ENCODE data around the gene KDF1. TPM values are rescaled to one million over a fixed set of nuclear protein-coding genes. Genes with fewer than 3 reads are reported as not detected.
"Not testable (repeated sequence)": the region's sequence is repeated elsewhere in the genome, so short reads cannot be mapped to it uniquely, and the experiment has no call there.

Gene KDF1
- total RNA-seq, 1 donor from 2014 or later, result 2.9 TPM

DNA sequence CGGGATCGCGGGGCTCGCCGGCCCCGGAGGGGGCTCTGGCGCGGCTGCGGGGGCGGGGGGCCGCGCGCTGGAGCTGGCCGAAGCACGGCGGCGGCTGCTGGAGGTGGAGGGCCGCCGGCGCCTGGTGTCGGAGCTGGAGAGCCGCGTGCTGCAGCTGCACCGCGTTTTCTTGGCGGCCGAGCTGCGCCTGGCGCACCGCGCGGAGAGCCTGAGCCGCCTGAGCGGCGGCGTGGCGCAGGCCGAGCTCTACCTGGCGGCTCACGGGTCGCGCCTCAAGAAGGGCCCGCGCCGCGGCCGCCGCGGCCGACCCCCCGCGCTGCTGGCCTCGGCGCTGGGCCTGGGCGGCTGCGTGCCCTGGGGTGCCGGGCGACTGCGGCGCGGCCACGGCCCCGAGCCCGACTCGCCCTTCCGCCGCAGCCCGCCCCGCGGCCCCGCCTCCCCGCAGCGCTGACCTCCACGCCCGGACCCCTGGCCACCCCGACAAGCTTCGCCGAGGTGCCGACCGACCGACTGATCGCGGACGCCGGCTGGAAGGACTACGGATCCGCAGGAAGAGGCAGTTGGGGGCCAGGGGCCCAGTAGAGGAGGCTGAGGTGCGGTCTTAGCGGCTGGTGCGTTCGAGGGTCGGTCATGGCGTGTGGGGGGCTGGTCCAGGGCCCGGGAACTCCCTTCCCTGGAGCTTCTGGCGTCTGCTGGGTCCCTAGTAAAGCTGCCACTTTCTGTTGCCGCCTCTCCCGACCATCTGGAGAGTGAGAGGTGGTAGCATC lies 33.9 kb upstream of the KDF1 start:
- ATAC-seq (peak; percentile 55), DNase-seq (ENCODE audit: low spot score) (no peak)

DNA sequence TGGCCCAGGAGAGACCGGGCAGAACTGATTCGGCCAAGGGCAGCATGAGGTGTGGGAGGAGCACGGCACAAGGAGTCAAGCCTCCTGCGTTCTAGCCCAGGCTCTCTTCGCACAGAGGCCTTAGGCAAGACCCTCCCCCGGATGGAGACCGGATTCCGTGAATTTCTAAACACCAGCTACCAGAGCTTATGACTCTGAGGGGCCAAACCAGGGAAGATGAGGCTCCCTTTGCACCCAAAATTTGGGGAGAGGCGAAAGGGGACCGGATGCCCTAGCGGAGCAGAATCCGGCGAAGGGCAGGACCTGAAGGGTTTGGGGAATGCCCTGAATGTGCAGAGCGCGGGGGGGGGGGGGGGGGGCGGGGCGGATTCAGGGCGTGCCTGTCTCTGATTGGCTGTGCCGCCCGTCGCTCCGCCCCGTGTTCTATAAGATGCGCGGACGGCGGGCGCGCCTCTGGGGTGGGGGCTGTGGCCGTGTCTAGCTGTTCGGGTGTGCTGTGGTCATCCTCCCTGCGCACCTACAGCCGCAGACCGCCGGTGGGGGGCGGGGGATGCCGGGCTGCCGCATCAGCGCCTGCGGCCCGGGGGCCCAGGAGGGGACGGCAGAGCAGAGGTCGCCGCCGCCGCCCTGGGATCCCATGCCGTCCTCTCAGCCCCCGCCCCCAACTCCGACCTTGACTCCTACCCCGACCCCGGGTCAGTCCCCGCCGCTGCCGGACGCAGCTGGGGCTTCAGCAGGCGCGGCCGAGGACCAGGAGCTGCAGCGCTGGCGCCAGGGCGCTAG lies 33.2 kb upstream of the KDF1 start, which contains the start of gene TRNP1:
TRNP1 (plus strand) TSS at position 456 of the 783 bp plus-strand sequence; CDS start at position 551, 95 bp downstream.
- peak; percentile 63 for ATAC-seq
- peak; percentile 67 for DNase-seq (ENCODE audit: low spot score)

DNA sequence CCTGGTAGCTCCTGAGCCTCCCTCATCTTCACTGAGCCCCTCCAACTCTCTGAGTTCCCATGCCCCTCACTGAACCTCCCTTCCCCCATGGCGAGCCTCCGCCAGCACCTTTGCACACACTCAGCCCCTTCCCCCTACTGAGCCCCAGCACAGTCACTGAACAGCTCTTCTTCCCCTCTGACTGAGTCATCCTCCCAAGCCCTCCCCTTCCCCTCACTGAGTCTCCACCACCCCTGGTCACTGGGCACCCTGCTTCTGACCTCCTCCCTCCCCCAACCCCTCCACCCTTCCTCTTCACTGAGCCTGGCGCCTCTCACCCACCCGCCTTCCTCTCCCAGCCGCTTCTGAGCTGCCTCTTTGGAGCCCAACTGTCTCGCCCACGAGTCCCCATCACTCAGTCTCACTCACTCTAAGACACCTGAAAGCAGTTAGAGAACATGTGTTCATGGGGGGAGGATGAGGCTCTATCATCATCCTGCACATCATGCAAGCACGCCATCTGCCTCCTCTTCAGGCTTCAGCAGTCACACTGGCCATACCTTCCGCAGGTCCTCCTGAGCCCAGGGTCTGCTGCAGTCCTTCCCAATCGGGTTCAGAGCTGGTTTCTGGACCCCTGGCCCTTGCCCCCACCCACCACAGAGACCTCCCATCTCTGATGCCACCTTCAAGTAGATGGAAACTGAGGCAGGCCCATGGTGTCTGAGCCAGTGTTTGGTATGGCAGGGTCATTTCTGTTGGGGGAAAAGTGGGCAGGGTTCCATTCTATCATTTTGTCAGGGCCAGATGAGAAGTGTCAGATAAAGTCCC lies 31.2 kb upstream of the KDF1 start:
- no peak for DNase-seq (ENCODE audit: low spot score)
- ATAC-seq, result peak; percentile 22

DNA sequence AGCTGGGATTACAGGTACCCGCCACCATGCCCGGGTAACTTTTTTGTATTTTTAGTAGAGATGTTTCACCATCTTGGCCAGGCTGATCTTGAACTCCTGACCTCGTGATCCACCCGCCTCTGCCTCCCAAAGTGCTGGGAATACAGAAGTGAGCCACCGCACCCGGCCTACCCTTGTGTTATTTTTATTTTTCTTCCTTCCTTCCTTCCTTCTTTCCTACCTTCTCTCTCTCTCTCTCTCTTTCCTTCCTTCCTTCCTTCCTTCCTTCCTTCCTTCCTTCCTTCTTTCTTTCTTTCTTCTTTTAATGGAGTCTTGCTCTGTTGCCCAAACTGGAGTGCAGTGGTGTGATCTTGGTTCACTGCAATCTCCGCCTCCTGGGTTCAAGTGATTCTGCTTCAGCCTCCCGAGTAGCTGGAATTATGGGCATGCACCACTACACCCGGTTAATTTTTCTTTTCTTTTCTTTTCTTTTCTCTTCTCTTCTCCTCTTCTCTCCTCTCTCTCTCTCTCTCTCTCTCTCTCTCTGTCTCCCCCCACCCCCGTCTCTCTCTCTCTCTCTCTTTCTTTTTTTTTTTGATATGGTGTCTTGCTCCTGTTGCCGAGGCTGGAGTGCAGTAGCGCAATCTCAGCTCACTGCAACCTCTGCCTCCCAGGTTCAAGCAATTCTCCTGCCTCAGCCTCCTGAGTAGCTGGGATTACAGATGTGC lies 29.3 kb upstream of the KDF1 start:
- not testable (repeated sequence) for DNase-seq (ENCODE audit: low spot score)

DNA sequence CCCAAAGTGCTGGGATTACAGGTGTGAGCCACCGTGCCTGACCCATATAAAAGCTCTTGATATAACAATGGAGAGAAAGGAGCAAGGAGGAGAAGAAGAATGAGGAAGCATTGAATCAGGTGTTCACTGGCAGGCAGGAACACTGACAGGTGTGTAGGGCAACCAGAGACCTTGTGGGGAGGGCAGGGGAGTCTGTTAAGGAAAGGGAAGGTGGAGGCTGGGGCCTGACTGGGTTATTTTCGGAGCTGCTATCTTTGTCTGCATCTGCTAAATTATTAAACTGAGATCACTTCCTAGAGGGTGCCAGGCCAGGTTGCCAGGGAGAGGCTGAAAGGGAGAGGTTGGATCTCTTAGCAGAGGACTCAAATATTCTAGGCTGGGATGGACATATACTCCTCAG lies 26.4 kb upstream of the KDF1 start:
- no peak for DNase-seq (ENCODE audit: low spot score)

More for the DNA sequence above, 29.3 kb upstream of the KDF1 start:
- ATAC-seq, result not testable (repeated sequence)

DNA sequence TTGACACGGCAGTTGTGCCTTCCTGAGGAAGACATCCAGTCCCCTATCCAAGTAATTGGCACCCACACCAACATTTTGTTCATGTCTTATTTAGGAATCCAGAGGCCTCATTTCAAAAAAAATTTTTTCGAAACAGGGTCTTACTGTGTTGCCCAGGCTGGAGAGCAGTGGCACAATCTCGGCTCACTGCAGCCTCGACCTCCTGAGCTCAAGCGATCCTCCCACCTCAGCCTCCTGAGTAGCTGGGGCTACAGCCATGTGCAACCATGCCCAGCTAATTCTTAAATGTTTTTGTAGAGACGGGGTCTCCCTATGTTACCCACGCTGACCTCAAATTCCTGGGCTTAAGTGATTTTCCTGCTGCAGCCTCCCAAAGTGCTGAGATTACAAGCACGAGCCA lies 24.0 kb upstream of the KDF1 start:
- ATAC-seq (no peak), DNase-seq (ENCODE audit: low spot score) (no peak)

More for the DNA sequence above, 26.4 kb upstream of the KDF1 start:
- no peak for ATAC-seq

DNA sequence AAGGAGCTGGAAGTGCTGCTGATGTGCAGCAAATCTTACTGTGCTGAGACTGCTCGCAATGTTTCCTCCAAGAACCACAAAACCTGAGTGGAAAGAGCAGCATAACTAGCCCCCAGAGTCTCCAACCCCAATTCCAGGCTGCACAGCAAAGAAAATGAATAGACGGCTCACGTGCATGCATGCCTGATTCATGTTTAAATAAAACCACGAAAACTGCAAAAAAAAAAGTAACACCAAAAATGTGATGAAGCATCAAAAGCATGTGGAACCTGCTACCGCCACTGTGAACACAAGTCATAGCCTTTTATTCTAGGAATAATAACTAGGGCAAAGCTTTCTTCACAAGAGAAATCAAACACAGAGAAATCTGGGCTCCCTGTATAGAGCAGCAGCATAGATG lies 23.6 kb upstream of the KDF1 start:
- no peak for DNase-seq (ENCODE audit: low spot score)
- no peak for ATAC-seq

DNA sequence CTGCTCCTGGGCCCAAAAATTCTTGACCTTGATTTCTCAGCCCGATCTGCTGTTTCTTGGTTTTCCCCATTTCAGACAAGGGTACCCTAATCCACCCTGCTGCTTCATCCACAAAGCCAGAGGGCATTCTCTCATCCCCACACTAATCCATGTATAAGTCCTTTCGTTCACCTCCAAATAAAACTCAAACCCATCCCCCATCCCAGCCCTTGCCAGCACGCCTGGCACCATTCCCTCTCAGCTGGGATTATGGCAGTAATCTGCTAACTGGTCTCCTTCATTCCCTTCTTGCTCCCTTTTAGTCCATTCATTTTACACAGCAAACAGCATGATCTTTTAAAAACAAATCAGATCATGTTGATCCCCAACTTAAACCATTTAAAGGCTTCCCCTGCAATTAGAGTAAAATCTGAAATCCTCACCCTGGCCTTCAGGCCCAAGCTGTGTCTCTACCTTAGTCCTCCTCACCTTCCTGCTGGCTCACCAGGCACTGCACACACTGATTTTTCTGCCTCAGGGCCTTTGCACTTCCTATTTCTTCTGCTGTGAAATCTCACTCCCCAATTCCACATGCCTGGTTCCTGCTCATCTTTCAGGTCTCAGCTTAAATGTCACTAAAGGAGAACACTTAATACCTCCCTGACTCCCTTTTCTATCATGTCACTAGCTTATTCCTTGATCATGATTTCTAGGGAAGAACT lies 21.0 kb upstream of the KDF1 start:
- DNase-seq (ENCODE audit: low spot score) (no peak), ATAC-seq (no peak)

DNA sequence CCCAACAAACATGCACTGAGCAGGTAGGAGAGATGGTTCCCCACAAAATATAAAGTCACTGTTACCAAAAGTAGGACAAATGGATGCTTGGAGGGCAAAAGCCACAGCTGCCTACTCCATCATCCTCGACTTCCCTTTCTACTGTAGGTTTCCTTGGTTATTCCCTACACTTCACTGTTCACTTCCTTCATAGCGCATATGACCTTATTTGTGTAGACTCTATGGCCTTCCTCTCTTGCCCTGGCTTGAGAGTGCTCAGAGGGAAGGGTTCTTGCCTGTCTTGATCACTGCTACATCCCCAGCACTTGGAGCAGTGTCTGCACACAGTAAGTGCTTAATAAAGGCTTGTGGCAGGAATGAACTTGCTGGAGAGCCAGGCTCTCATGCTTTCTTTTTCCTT lies 18.6 kb upstream of the KDF1 start:
- ATAC-seq, result peak; percentile 11

DNA sequence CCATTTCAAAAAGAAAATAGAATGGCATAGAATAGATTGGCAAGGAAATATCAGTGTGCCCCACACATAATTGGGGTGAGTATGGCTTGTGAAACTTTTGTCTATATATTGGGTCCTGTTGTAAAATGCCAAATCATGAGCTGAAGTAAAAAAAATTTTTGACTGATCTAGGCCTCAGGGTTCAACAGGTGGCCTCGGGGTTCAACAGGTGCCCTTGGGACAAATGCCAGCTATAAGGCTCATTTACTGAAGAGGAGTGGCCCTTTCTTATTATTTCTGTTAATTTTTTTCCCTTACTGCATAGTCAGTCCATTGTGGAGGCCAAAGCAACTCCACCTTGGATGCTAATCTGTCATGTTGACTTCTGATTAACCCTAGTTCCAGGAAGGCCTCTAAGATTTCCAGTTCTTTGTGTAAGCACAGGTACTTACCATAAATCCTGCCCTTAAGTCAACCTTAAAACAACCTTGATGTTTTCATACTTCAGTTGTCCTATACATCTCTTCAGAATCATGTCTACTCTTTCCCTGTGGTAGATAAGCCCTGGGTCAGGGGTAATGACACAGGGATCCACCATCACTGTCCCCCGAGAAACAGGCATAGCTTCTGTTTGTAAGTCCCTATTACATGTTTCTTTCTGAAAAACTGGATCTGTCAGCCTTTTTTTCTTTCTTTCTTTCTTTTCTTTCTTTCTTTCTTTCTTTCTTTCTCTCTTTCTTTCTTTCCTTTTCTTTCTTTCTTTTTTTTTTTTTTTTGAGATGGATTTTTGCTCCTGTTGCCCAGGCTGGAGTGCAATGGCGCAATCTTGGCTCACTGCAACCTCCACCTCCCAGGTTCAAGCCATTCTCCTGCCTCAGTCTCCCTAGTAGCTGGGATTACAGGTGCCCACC lies 16.6 kb upstream of the KDF1 start:
- no peak for ATAC-seq
- no peak for DNase-seq (ENCODE audit: low spot score)

More for the DNA sequence above, 18.6 kb upstream of the KDF1 start:
- DNase-seq (ENCODE audit: low spot score), result no peak

DNA sequence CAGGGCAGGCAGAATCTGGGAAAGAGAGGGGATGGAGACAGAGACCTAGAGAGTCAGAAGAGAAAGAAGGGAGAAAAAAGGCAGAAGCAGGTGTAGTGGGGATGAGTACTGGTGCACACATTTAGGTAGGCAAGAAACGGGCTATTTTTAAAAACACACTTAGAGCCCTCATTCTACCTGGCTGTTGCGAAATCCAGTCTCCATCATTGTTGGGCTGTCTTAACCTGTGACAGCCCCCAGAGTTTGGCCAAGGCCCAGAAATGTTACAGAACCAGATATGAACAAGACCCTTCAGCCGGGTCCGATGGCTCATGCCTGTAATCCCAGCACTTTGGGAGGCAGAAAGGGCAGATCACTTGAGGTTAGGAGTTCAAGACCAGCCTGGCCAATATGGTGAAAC lies 12.6 kb upstream of the KDF1 start:
- no peak for ATAC-seq
- no peak for DNase-seq (ENCODE audit: low spot score)

DNA sequence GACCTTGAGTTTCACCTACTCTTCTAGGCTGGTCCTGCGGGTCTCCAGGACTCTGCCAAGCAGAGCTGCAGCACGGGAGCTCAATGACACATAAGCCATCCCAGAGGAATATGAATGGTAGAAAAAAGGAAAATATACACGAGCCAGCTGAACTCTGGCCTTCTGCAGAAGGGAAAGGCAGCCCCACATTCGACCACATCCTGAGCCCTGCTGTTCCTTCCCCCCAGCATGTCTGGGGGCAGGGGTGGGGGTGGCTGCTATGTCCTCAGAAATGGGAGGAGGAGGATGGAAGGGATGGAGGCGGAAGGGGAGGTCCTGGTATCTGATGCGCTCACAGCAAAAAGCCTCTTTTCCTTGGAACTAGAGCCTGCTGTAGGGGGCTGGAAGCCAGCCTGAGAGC lies 12.1 kb upstream of the KDF1 start:
- ATAC-seq (no peak), DNase-seq (ENCODE audit: low spot score) (no peak)

DNA sequence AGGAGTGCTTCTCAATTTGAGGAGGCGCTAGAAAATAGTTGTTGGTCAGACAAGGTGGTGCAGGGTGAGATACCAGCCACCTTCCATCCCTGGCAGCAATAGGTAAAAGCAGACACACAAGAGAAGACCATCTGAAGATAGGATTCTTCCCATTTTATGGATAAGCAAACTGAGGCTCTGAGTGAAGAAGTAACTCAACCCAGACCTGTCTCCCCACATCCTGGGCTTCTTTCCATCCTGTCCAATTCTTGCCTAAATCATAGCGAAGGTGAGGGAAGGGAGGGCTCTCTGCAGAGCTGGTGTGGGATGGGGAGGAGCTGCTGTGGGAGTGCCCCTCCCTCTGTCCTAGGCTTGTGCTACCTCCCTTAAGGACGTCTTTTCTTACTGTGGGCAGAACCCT lies 11.3 kb upstream of the KDF1 start:
- DNase-seq (ENCODE audit: low spot score) (no peak), ATAC-seq (no peak)

DNA sequence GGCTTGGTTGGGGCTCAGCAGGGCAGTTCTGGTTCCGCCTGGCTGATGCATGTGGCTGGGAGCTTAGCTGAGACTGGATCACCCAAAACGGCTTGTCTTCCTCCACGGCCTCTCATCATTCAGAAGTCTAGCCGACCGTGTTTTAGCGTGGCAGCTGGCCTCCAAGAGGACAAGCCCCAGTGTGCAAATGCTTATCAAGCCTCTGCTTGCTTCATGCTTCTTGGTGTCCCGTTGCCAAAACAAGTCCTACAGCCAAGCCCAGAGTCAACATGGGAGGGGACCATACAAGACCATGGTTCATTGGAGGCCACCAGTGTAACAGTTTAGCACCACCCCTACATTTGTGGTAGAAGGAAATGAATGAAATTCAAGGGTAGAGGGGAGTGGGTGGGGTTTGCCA lies 10.5 kb upstream of the KDF1 start:
- ATAC-seq (no peak), DNase-seq (ENCODE audit: low spot score) (no peak)

DNA sequence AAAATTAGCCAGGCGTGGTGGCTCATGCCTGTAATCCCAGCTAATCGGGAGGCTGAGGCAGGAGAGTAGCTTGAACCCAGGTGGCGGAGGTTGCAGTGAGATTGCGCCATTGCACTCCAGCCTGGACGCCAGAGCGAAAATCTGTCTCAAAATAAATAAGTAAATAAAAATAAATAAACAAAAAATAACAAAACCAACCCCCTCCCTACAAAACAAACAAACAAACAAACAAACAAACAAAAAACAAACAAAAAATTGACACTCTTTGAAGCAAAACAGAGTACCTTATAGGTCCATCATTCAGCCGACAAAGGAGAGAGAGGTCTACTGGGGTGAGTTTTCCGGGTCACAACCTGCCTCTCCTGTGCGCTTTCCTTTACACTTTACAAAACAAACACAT lies 5.4 kb upstream of the KDF1 start:
- DNase-seq (ENCODE audit: low spot score) (no peak), ATAC-seq (no peak)

DNA sequence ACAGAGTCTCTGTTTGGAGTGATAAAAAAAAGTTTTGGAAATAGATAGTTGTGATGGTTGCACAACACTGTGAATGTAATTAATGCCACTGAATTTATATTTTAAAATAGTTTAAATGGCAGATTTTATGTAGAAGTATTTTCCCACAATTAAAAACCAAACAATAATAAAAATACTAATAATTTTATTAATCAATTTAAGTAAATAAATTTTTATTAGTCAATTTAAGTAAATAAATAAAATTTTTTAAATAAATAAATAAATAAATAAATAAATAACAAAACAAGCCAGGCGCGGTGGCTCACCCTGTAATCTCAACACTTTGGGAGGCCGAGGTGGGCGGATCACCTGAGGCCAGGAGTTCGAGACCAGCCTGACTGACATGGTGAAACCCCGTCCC lies 4.9 kb upstream of the KDF1 start:
- ATAC-seq, result no peak
- no peak for DNase-seq (ENCODE audit: low spot score)

DNA sequence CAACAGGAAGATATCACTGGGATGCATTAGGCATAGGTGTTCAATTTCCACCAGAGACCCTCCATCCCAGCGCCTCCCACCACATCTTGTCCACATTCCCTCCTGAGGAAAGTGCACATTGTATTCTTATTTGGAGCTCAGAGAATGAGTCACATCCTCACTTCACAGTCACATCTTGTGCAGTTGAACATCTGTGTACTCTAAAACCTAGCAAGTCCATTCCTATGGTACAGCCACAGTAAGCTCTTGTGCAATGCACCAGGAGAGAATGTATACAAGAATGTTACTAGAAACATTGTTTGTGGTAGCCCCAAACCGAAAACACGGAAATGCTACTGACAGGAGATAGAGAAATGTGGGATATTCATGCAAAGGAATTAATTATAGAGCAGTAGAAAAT lies 1.6 kb upstream of the KDF1 start:
- no peak for ATAC-seq
- no peak for DNase-seq (ENCODE audit: low spot score)

DNA sequence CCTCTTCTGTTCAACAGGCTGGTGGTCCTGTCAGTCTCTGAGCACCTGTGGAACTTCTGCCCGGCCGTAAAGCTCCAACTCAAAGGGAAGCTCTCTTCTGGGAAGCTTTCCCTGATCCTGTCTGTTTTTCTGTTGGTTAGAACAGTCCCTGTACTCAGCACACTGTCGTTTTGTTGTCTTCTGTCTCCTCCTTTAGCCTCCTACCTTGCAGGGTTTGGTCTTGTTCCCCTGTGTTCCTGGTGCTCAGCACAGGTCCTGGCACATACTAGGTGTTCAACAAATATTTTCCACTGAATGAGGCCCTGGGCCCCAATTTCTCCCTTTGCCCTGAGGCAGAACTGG lies 328 bp upstream of the KDF1 start:
- ATAC-seq (peak; percentile 14), DNase-seq (ENCODE audit: low spot score) (no peak)

DNA sequence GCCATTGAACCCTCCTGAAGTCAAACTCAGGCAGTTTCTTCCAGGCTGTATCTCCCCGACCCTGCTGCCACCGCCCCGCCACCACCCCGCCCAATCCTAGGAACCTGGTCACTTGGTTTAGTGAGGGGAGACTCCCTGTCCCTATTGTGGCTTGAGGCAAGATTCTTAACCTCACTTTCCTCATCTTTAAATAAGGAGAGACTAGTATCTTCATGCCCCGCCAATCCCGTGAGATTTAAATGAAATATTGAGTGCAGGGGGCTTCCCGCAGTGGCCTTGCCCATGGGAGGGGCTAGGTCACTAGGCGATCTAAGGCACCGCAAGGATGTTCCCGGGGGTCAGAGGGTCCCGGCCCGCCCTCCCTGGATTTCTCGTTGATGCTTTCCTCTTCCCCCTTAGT lies 998 bp downstream of the KDF1 start:
- ATAC-seq (no peak), DNase-seq (ENCODE audit: low spot score) (no peak)

All from left lobe of liver (tissue), 2 donors.